ENCODE results near the gene CLSTN1.

GRCh38 chr1:9711466-9712020, 112.2 kb downstream of the CLSTN1 start:
- TF ChIP-seq CTCF (IDR thresholded peaks at IDR 0.05): no peak
- no peak for TF ChIP-seq EZH2 (IDR thresholded peaks at IDR 0.05; ENCODE audit: borderline replicate concordance, insufficient read depth, low read depth, low read length, poor library complexity, severe bottlenecking)

All from B cell (primary cell).